ENCODE results near the gene CRHBP. TPM values are rescaled to one million over a fixed set of nuclear protein-coding genes. Genes with fewer than 3 reads are reported as not detected.
A peak's percentile ranks its signal among the peaks of the same experiment; 100 is the strongest.

The CRHBP gene
- total RNA-seq, 1 experiment from 2014 or later, result not detected

GRCh38 chr5:76953551-76954382, 922 bp downstream of the CRHBP start:
- TF ChIP-seq, protein P1, sequence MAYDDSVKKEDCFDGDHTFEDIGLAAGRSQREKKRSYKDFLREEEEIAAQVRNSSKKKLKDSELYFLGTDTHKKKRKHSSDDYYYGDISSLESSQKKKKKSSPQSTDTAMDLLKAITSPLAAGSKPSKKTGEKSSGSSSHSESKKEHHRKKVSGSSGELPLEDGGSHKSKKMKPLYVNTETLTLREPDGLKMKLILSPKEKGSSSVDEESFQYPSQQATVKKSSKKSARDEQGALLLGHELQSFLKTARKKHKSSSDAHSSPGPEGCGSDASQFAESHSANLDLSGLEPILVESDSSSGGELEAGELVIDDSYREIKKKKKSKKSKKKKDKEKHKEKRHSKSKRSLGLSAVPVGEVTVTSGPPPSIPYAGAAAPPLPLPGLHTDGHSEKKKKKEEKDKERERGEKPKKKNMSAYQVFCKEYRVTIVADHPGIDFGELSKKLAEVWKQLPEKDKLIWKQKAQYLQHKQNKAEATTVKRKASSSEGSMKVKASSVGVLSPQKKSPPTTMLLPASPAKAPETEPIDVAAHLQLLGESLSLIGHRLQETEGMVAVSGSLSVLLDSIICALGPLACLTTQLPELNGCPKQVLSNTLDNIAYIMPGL (CRISPR knock-in tag; IDR thresholded peaks at IDR 0.05), result peak; percentile 32; the same call in 1 of the 2 replicates
- TF ChIP-seq USF1 (CRISPR knock-in tag; IDR thresholded peaks at IDR 0.05) (peak; percentile 26; the same call in 1 of the 2 replicates), ZNF138 (CRISPR knock-in tag; conservative IDR thresholded peaks at IDR 0.05) (no peak), ZNF423 (CRISPR knock-in tag; IDR thresholded peaks at IDR 0.05) (0 out of 2 replicates have a peak, but pooled peaks have one; percentile 11), SMAD3 (CRISPR knock-in tag; IDR thresholded peaks at IDR 0.05; ENCODE audit: borderline replicate concordance) (no peak)
- TF ChIP-seq, protein P2, sequence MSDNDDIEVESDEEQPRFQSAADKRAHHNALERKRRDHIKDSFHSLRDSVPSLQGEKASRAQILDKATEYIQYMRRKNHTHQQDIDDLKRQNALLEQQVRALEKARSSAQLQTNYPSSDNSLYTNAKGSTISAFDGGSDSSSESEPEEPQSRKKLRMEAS (CRISPR knock-in tag; IDR thresholded peaks at IDR 0.05), result 0 out of 2 replicates have a peak, but pooled peaks have one; percentile 36
- ATAC-seq (peak; percentile 66), DNase-seq (ENCODE audit: low spot score) (peak; percentile 55)
- Mint-ChIP-seq H3K27me3 (ENCODE audit: low read depth) (peaks cover 59% of the 10 kb centered on the region), H3K9me3 (no peaks in the 10 kb centered on the region), H3K36me3 (no peaks in the 10 kb centered on the region), H3K4me1 (peaks cover 17% of the 10 kb centered on the region; the same call in 1 of the 2 replicates), H3K27ac (no peak overlapping the region), H3K4me3 (peak overlapping the region; percentile 74)
- ChIA-PET POLR2A (no interaction called here), CTCF (interaction anchor here (1.0 to 2.8 kb wide), 5 partner anchors 11 to 146 kb away, joined by 3 to 13 read pairs (median 4); no protein-coding TSS in a partner anchor)

- DNase-seq (ENCODE audit: low spot score), result peak; percentile 30
- Mint-ChIP-seq H3K9me3 (no peaks in the 10 kb centered on the region), H3K4me1 (peaks cover 23% of the 10 kb centered on the region), H3K27ac (no peak overlapping the region), H3K4me3 (peak overlapping the region; percentile 74), H3K36me3 (no peaks in the 10 kb centered on the region), H3K27me3 (ENCODE audit: low read depth) (peaks cover 59% of the 10 kb centered on the region)
- ATAC-seq, result peak; percentile 29
- TF ChIP-seq CREB1 (CRISPR knock-in tag; IDR thresholded peaks at IDR 0.05), result no peak
- TF ChIP-seq CTCF (IDR thresholded peaks at IDR 0.05), result no peak
- no peak for TF ChIP-seq CREM (CRISPR knock-in tag; IDR thresholded peaks at IDR 0.05)
- no peak for TF ChIP-seq ZNF263 (CRISPR knock-in tag; IDR thresholded peaks at IDR 0.05; ENCODE audit: low read depth)
- TF ChIP-seq GRHL2 (CRISPR knock-in tag; IDR thresholded peaks at IDR 0.05; ENCODE audit: insufficient replicate concordance, severe bottlenecking), result no peak
- TF ChIP-seq USF2 (CRISPR knock-in tag; IDR thresholded peaks at IDR 0.05), result no peak
- no peak for TF ChIP-seq JAZF1 (CRISPR knock-in tag; IDR thresholded peaks at IDR 0.05)
- no peak for TF ChIP-seq RORB (CRISPR knock-in tag; IDR thresholded peaks at IDR 0.05)
- TF ChIP-seq, protein P3, sequence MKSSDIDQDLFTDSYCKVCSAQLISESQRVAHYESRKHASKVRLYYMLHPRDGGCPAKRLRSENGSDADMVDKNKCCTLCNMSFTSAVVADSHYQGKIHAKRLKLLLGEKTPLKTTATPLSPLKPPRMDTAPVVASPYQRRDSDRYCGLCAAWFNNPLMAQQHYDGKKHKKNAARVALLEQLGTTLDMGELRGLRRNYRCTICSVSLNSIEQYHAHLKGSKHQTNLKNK (CRISPR knock-in tag; IDR thresholded peaks at IDR 0.05), result no peak
- ChIA-PET POLR2A (no interaction called here), CTCF (interaction anchor here (1.0 kb wide), 2 partner anchors 11 to 147 kb away, joined by 3 read pairs; no protein-coding TSS in a partner anchor)
Observed at GRCh38 chr5:76954383-76954763, 1.5 kb downstream of the CRHBP start.
